ENCODE data around the gene CYB5A.
"Not testable (repeated sequence)": the region's sequence is repeated elsewhere in the genome, so short reads cannot be mapped to it uniquely, and the experiment has no call there.

CYB5A gene

GRCh38 chr18:74292982-74293381, 1.2 kb upstream of the CYB5A start:
- not testable (repeated sequence) for DNase-seq

- no peak for DNase-seq
Observed at GRCh38 chr18:74292541-74292858, 737 bp upstream of the CYB5A start.

- no peak for DNase-seq
Observed at GRCh38 chr18:74291472-74291770, 342 bp downstream of the CYB5A start.

- peak; percentile 10 for DNase-seq
Observed at GRCh38 chr18:74290794-74291471, 830 bp downstream of the CYB5A start.

GRCh38 chr18:74290021-74290420, 1.7 kb downstream of the CYB5A start:
- no peak for DNase-seq

- DNase-seq, result no peak
Observed at GRCh38 chr18:74289137-74289536, 2.6 kb downstream of the CYB5A start.

- no peak for DNase-seq
Observed at GRCh38 chr18:74288730-74289129, 3.0 kb downstream of the CYB5A start.

- DNase-seq, result no peak
Observed at GRCh38 chr18:74288041-74288440, 3.7 kb downstream of the CYB5A start.

- DNase-seq, result no peak
Observed at GRCh38 chr18:74286856-74287255, 4.9 kb downstream of the CYB5A start.

GRCh38 chr18:74286106-74286855, 5.5 kb downstream of the CYB5A start:
- DNase-seq, result no peak

GRCh38 chr18:74285583-74285982, 6.2 kb downstream of the CYB5A start:
- not testable (repeated sequence) for DNase-seq

GRCh38 chr18:74284980-74285355, 6.8 kb downstream of the CYB5A start:
- no peak for DNase-seq

GRCh38 chr18:74284191-74284979, 7.4 kb downstream of the CYB5A start:
- DNase-seq, result no peak

GRCh38 chr18:74283646-74284045, 8.1 kb downstream of the CYB5A start:
- DNase-seq, result no peak

- DNase-seq, result no peak
Observed at GRCh38 chr18:74282755-74283554, 8.8 kb downstream of the CYB5A start.

- DNase-seq, result no peak
Observed at GRCh38 chr18:74281980-74282754, 9.6 kb downstream of the CYB5A start.

GRCh38 chr18:74281011-74281979, 10.5 kb downstream of the CYB5A start:
- DNase-seq, result no peak

- DNase-seq, result no peak
Observed at GRCh38 chr18:74278983-74279382, 12.8 kb downstream of the CYB5A start.

GRCh38 chr18:74278058-74278457, 13.7 kb downstream of the CYB5A start:
- DNase-seq, result no peak

- DNase-seq, result no peak
Observed at GRCh38 chr18:74277296-74277695, 14.5 kb downstream of the CYB5A start.

- no peak for DNase-seq
Observed at GRCh38 chr18:74276609-74277008, 15.2 kb downstream of the CYB5A start.

Data from stimulated activated CD4-positive, alpha-beta T cell treated with anti-CD3 and anti-CD28 coated beads, Interleukin-4, amount 100 ng/mL, for 1 hour (primary cell).